Measurements from ENCODE around the gene PER3. TPM values are rescaled to one million over a fixed set of nuclear protein-coding genes. Genes with fewer than 3 reads are reported as not detected.

The PER3 gene
- total RNA-seq, 1 experiment from 2014 or later, result 9.0 TPM

GRCh38 chr1:7745783-7746182 lies 38.3 kb upstream of the PER3 start:
- no peak overlapping the region for H2AFZ ChIP-seq (ENCODE audit: low read length)
- H3K4ac ChIP-seq (ENCODE audit: low read depth, low read length), result no peak overlapping the region
- H2AK5ac ChIP-seq (ENCODE audit: insufficient read length, low read length), result no peak overlapping the region
- no peak overlapping the region for H2BK12ac ChIP-seq (ENCODE audit: insufficient read length, low read depth, low read length)
- no peak overlapping the region for H3K14ac ChIP-seq (ENCODE audit: insufficient read depth, low read length)
- H4K5ac ChIP-seq (ENCODE audit: insufficient read length, low read depth, low read length), result no peak overlapping the region
- no CpG with 5 or more reads among the region's 10 CpGs for WGBS (ENCODE audit: extremely low coverage, insufficient read length, low lambda C conversion rate)
- H4K8ac ChIP-seq (replicated peaks; ENCODE audit: insufficient read length, low read depth, low read length), result no peak overlapping the region
- no peak overlapping the region for H3K4me2 ChIP-seq (ENCODE audit: insufficient read depth, insufficient read length, low read length)
- H2BK20ac ChIP-seq (ENCODE audit: low read depth, low read length, poor library complexity, severe bottlenecking), result no peak overlapping the region
- no peaks in the 10 kb centered on the region for H4K20me1 ChIP-seq (ENCODE audit: control insufficient read depth, insufficient read depth, insufficient read length)
- 0 out of 4 replicates have a peak, but pooled peaks cover 0 to 4% of the 10 kb centered on the region in 2 experiments for H3K4me1 Mint-ChIP-seq
- H3K27me3 ChIP-seq (ENCODE audit: insufficient read depth, low read length), result no peaks in the 10 kb centered on the region
- H3K23ac ChIP-seq (ENCODE audit: insufficient read length, low read depth, low read length), result no peak overlapping the region
- H3K27me3 Mint-ChIP-seq (ENCODE audit: low read depth), result no peaks in the 10 kb centered on the region
- no peak overlapping the region for H2BK120ac ChIP-seq (ENCODE audit: low read depth, low read length, poor library complexity, severe bottlenecking)
- no peaks in the 10 kb centered on the region for H3K9me3 Mint-ChIP-seq
- no peaks in the 10 kb centered on the region for H3K9me3 ChIP-seq (ENCODE audit: control insufficient read depth, low read depth, low read length)
- H3K56ac ChIP-seq (ENCODE audit: insufficient read length, low read depth, low read length), result no peak overlapping the region
- H3K79me1 ChIP-seq (ENCODE audit: insufficient read depth, low read depth, low read length, poor library complexity, severe bottlenecking), result no peaks in the 10 kb centered on the region
- H2BK5ac ChIP-seq (ENCODE audit: insufficient read length, low read length), result no peak overlapping the region
- H3K79me2 ChIP-seq (ENCODE audit: insufficient read depth, low read length), result no peaks in the 10 kb centered on the region
- DNase-seq, result no peak
- no peak overlapping the region for H3K27ac ChIP-seq (ENCODE audit: insufficient read length, low read depth, low read length)
- H4K91ac ChIP-seq (ENCODE audit: insufficient read length, low read depth, low read length), result no peak overlapping the region
- H3K18ac ChIP-seq (ENCODE audit: insufficient read length, low read depth, low read length), result no peak overlapping the region
- TF ChIP-seq CTCF (conservative IDR thresholded peaks at IDR 0.05), result no peak
- H3T11ph ChIP-seq (ENCODE audit: low read length), result no peak overlapping the region
- H3K27ac Mint-ChIP-seq, result 0 out of 7 replicates have a peak overlapping the region, but pooled peaks of 1 of the 3 experiments have one; percentile 22
- no peak overlapping the region for H3K4me3 Mint-ChIP-seq
- H2BK15ac ChIP-seq (ENCODE audit: low read depth, low read length), result no peak overlapping the region
- H3K9ac ChIP-seq (ENCODE audit: extremely low read depth, insufficient read length, low read length), result no peak overlapping the region
- H3K23me2 ChIP-seq (ENCODE audit: insufficient read length, low read depth, low read length, poor library complexity, severe bottlenecking), result no peaks in the 10 kb centered on the region
- no peaks in the 10 kb centered on the region for H3K4me1 ChIP-seq (ENCODE audit: insufficient read depth, low read length)
- peaks cover 0 to 8% (median 4%) of the 10 kb centered on the region in 3 experiments; a peak in 3 of 7 replicates for H3K36me3 Mint-ChIP-seq (ENCODE audit: insufficient read depth in 1 of 3, low read depth in 3 of 3)

Measured in H9 (cell line).